Activated T-cell treated with anti-CD3 and anti-CD28 coated beads, Interleukin-2, amount 50 U/mL, for 72 hours (primary cell): Measurements from ENCODE around the gene AIFM1. TPM values are rescaled to one million over a fixed set of nuclear protein-coding genes. Genes with fewer than 3 reads are reported as not detected.

Experiments used
- ATAC-seq, 2 donors: fragments of 150-1000 bp; cut with Tn5 transposase; replicated peaks in 1 of 2; 2 replicates each; pipeline ENCODE4 v1.10.0; 2021; ENCODE audit warnings: moderate library complexity in 2 of 2, mild to moderate bottlenecking in 1 of 2
- DNase-seq, 2 donors: peaks; one replicate each; pipeline ENCODE4 v3.0.0; 2021 to 2022; ENCODE audit warnings: mixed read lengths in 1 of 2
- H3K27ac Mint-ChIP-seq: one replicate; pipeline ENCODE4 v1.8.0; 2022; ENCODE audit warnings: mild to moderate bottlenecking, moderate library complexity, mixed read lengths
- H3K27me3 Mint-ChIP-seq: one replicate; pipeline ENCODE4 v1.8.0; 2022; ENCODE audit warnings: low read depth, mixed read lengths
- H3K36me3 Mint-ChIP-seq, 2 donors: one replicate each; pipeline ENCODE4 v1.8.0; 2022; ENCODE audit warnings: mixed read lengths in 2 of 2, mild to moderate bottlenecking in 1 of 2; ENCODE audit not compliant: insufficient read depth in 2 of 2
- H3K4me1 Mint-ChIP-seq: one replicate; pipeline ENCODE4 v1.8.0; 2022; ENCODE audit warnings: low read depth, mixed read lengths
- H3K4me3 Mint-ChIP-seq, 2 donors: one replicate each; pipeline ENCODE4 v1.8.0; 2022; ENCODE audit warnings: mild to moderate bottlenecking in 2 of 2, mixed read lengths in 2 of 2, moderate library complexity in 2 of 2
- H3K9me3 Mint-ChIP-seq, 2 donors: one replicate each; pipeline ENCODE4 v1.8.0; 2022; ENCODE audit warnings: mixed read lengths in 2 of 2
- total RNA-seq, 2 donors: library from RNA; stranded (reverse); gene quantifications; one replicate each; pipeline ENCODE4 v1.2.3, GENCODE V29; 2022

Gene AIFM1
- total RNA-seq, result 10 to 100 TPM; 40.6 to 45.6 TPM

DNA sequence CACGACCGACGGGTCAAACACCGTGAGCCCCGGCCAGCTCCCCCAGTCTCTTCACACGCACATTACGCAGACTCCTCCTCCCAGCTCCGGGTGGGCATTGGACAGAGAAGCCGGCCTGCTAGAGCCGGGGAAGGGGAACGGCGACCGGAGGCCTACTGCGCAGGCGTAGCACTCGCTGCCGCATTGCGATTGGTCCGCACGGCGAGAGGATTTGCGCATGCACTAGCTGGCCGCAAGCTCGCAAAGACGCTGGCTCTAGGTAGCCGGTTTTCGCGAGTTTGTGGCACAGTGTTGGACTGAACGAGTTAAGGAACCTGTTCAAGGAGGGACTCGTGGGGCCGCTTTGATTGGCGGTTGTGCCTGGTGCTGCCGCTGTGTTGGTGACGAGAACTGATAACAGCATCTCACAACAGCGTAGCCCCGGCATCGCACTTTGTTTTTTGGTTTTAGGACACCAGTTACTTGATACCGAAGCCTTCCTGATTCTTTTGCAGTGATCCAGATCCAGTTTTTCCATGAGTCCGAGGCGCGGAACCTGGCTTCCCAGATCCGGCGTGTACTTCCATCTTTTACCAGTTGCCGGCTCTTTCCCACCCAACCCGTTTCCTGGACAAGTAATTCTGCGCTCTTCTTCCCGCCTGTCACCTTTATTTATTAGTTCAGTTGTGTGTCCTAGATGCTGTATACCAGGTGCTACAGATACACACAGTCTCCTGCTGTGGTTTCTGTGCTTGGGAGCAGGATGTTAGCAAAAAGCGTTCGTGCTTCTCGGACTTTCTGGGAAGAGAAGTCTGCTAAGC lies at the start of gene AIFM1:
Gene AIFM1 (minus strand): TSS at position 139 of the 800 bp plus-strand sequence. CDS start 185 bp downstream, outside the sequence.
- Mint-ChIP-seq H3K4me1 (peaks cover 22% of the 10 kb centered on the region), H3K27ac (peak within 1 kb of the TSS; percentile 90), H3K9me3 (no peaks in the 10 kb centered on the region), H3K36me3 (no peaks in the 10 kb centered on the region), H3K27me3 (no peaks in the 10 kb centered on the region), H3K4me3 (peak within 1 kb of the TSS; percentile 87 to 93)
- ATAC-seq, result peak; percentile 91 to 93
- peak; percentile 88 to 92 for DNase-seq

- peak overlapping the region; percentile 61 for H3K27ac Mint-ChIP-seq
- ATAC-seq (no peak), DNase-seq (no peak)
- H3K4me3 Mint-ChIP-seq, result peak overlapping the region in 1 of 2 donors; percentile 7
- no peaks in the 10 kb centered on the region for H3K9me3 Mint-ChIP-seq
- H3K36me3 Mint-ChIP-seq, result peaks cover 3 to 11% of the 10 kb centered on the region in 2 donors
- H3K4me1 Mint-ChIP-seq, result peaks cover 23% of the 10 kb centered on the region
- peaks cover 8% of the 10 kb centered on the region for H3K27me3 Mint-ChIP-seq
These were observed 47.7 kb upstream of the AIFM1 start for GRCh38 chrX:130213376-130213775.

DNA sequence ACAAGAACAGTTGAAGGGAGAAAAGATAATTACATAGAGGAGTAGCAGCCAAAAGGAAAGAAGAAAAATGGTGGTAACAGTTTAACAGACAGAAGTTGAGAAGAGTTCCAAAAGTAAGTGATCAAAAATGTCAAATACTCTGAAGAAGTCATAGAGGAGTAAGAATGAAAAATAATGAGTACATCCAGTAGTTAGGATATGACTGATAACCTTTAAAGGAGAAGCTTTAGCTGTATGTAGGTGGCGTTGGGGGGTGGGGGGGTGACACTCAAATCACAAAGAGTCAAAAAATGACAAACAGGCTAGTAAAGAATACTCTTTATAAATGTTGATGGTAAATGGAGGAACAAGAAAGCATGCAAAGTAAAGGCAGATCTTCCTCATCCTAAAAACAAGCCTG lies 46.7 kb upstream of the AIFM1 start:
- Mint-ChIP-seq H3K4me1 (peaks cover 23% of the 10 kb centered on the region), H3K4me3 (peak overlapping the region; percentile 71 to 77)

GRCh38 chrX:130211415-130212186 lies 46.0 kb upstream of the AIFM1 start:
- Mint-ChIP-seq H3K4me3 (peak overlapping the region; percentile 71 to 77), H3K27me3 (peaks cover 8% of the 10 kb centered on the region), H3K9me3 (no peaks in the 10 kb centered on the region), H3K4me1 (peaks cover 23% of the 10 kb centered on the region), H3K27ac (peak overlapping the region; percentile 95), H3K36me3 (peaks cover 3 to 14% of the 10 kb centered on the region in 2 donors)
- DNase-seq, result peak; percentile 11 to 15
- peak; percentile 85 to 90 for ATAC-seq

More for the DNA sequence above, 46.7 kb upstream of the AIFM1 start:
- H3K9me3 Mint-ChIP-seq, result no peaks in the 10 kb centered on the region
- peak overlapping the region; percentile 95 for H3K27ac Mint-ChIP-seq
- H3K27me3 Mint-ChIP-seq, result peaks cover 8% of the 10 kb centered on the region
- no peak for DNase-seq
- peaks cover 3 to 14% of the 10 kb centered on the region in 2 donors for H3K36me3 Mint-ChIP-seq
- peak; percentile 79 to 87 for ATAC-seq

DNA sequence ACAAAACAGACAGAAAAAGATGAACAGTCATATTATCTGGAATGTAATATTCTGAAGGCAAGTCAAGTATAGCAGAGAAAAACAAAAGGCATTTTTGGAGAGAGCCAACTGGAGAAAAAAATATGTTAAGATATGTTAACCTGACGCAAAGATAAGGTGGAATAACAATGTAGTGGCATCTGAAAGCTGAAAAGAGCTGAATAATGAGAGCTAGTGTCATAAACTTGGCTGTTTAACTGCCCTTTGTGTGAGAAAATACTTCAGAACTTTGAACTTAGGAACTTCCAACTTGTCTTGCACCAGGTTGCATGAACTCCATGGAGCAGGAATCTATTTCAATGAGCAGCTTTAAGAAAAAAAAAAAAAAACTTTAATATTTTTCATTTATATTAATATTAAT lies 39.0 kb upstream of the AIFM1 start:
- Mint-ChIP-seq H3K9me3 (no peaks in the 10 kb centered on the region), H3K27me3 (no peaks in the 10 kb centered on the region), H3K4me1 (no peaks in the 10 kb centered on the region), H3K27ac (no peak overlapping the region), H3K4me3 (no peak overlapping the region), H3K36me3 (peaks cover 2 to 7% of the 10 kb centered on the region in 2 donors)
- ATAC-seq (no peak), DNase-seq (no peak)

DNA sequence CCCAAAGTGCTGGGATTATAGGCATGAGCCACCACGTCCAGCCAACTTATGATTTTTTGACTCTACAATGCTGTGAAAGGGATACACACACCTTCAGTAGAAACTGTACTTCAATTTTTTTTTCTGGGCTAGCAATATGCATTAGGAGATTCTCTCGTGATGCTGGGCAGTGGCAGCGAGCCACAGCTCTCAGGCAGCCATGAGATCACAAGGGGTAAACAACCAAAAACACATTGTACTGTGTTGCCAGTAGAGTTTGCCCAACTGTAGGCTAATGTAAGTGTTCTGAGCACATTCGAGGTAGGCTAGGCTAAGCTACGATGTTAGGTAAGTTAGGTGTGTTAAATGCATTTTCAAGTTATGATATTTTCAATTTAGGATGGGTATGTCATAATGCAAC lies 31.8 kb upstream of the AIFM1 start:
- ATAC-seq (no peak), DNase-seq (no peak)
- Mint-ChIP-seq H3K9me3 (no peaks in the 10 kb centered on the region), H3K27ac (no peak overlapping the region), H3K4me1 (no peaks in the 10 kb centered on the region), H3K4me3 (no peak overlapping the region), H3K27me3 (peaks cover 8% of the 10 kb centered on the region), H3K36me3 (no peaks in the 10 kb centered on the region)

- Mint-ChIP-seq H3K4me1 (no peaks in the 10 kb centered on the region), H3K27me3 (peaks cover 8% of the 10 kb centered on the region), H3K36me3 (no peaks in the 10 kb centered on the region), H3K27ac (no peak overlapping the region), H3K4me3 (no peak overlapping the region), H3K9me3 (no peaks in the 10 kb centered on the region)
- ATAC-seq, result no peak
- DNase-seq, result no peak
These were observed 30.8 kb upstream of the AIFM1 start for GRCh38 chrX:130196466-130196865.

GRCh38 chrX:130190801-130191200 lies 25.2 kb upstream of the AIFM1 start:
- ATAC-seq (no peak), DNase-seq (no peak)
- Mint-ChIP-seq H3K4me1 (no peaks in the 10 kb centered on the region), H3K4me3 (no peak overlapping the region), H3K9me3 (no peaks in the 10 kb centered on the region), H3K27ac (no peak overlapping the region), H3K36me3 (no peaks in the 10 kb centered on the region), H3K27me3 (peaks cover 14% of the 10 kb centered on the region)

GRCh38 chrX:130186651-130187050 lies 21.0 kb upstream of the AIFM1 start:
- H3K4me3 Mint-ChIP-seq, result no peak overlapping the region
- no peaks in the 10 kb centered on the region for H3K36me3 Mint-ChIP-seq
- peaks cover 6% of the 10 kb centered on the region for H3K27me3 Mint-ChIP-seq
- no peak overlapping the region for H3K27ac Mint-ChIP-seq
- DNase-seq, result no peak
- no peak for ATAC-seq
- peaks cover 16% of the 10 kb centered on the region for H3K4me1 Mint-ChIP-seq
- H3K9me3 Mint-ChIP-seq, result no peaks in the 10 kb centered on the region

GRCh38 chrX:130184857-130185256 lies 19.2 kb upstream of the AIFM1 start:
- H3K36me3 Mint-ChIP-seq, result peaks cover 0 to under 1% of the 10 kb centered on the region in 2 donors
- DNase-seq (no peak), ATAC-seq (no peak)
- H3K9me3 Mint-ChIP-seq, result no peaks in the 10 kb centered on the region
- peaks cover 19% of the 10 kb centered on the region for H3K4me1 Mint-ChIP-seq
- no peak overlapping the region for H3K4me3 Mint-ChIP-seq
- peaks cover 6% of the 10 kb centered on the region for H3K27me3 Mint-ChIP-seq
- no peak overlapping the region for H3K27ac Mint-ChIP-seq

- DNase-seq (no peak), ATAC-seq (no peak)
- H3K36me3 Mint-ChIP-seq, result peaks cover 0 to 4% of the 10 kb centered on the region in 2 donors
- H3K9me3 Mint-ChIP-seq, result no peaks in the 10 kb centered on the region
- peaks cover 6% of the 10 kb centered on the region for H3K27me3 Mint-ChIP-seq
- H3K4me3 Mint-ChIP-seq, result peak overlapping the region; percentile 44 to 62
- no peak overlapping the region for H3K27ac Mint-ChIP-seq
- H3K4me1 Mint-ChIP-seq, result peaks cover 24% of the 10 kb centered on the region
These were observed 18.5 kb upstream of the AIFM1 start for GRCh38 chrX:130184168-130184567.

DNA sequence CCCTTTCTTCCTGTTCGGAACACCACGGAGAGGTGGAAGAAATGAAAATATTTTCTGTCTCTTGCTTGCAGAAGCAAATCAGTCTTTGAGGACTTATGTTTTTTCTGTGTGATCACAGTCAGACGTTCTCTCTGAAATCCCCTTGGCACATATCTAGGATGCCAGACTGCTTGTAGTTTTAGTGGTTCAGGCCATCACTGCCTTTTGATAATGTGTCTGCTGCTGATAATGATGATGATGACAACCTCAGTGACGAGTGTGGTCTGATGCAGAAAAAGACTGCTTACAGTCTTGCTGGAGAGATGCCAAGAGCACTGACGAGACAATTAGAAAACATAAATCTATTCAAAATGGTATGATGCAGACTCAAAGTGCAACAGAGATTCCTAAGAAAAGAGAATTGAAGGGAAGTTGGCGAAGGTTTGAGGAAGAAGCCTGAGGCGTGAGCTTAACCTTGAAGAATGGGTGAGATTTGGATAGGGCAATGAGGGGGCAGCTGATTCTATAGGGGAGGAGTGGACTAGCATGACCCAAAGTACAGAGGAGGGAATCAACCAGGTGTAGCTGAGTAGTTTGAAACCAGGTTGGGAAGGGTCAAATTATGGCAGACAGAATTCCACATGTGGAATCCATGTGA lies 14.1 kb upstream of the AIFM1 start:
- H3K4me1 Mint-ChIP-seq, result peaks cover 51% of the 10 kb centered on the region
- H3K36me3 Mint-ChIP-seq, result peaks cover 6 to 9% of the 10 kb centered on the region in 2 donors
- ATAC-seq (peak; percentile 57 to 68), DNase-seq (no peak)
- H3K27ac Mint-ChIP-seq, result peak overlapping the region; percentile 73
- H3K27me3 Mint-ChIP-seq, result no peaks in the 10 kb centered on the region
- H3K4me3 Mint-ChIP-seq, result peak overlapping the region; percentile 15 to 57
- H3K9me3 Mint-ChIP-seq, result peaks cover 0 to 1% of the 10 kb centered on the region in 2 donors

GRCh38 chrX:130179170-130179569 lies 13.5 kb upstream of the AIFM1 start:
- no peak for ATAC-seq
- Mint-ChIP-seq H3K36me3 (peaks cover 6 to 9% of the 10 kb centered on the region in 2 donors), H3K27me3 (peaks cover 3% of the 10 kb centered on the region), H3K4me3 (peak overlapping the region; percentile 15 to 57), H3K27ac (no peak overlapping the region), H3K4me1 (peaks cover 51% of the 10 kb centered on the region), H3K9me3 (peaks cover 0 to 1% of the 10 kb centered on the region in 2 donors)
- DNase-seq, result no peak
